ENCODE results near the gene CIDEA.

CIDEA gene

DNA sequence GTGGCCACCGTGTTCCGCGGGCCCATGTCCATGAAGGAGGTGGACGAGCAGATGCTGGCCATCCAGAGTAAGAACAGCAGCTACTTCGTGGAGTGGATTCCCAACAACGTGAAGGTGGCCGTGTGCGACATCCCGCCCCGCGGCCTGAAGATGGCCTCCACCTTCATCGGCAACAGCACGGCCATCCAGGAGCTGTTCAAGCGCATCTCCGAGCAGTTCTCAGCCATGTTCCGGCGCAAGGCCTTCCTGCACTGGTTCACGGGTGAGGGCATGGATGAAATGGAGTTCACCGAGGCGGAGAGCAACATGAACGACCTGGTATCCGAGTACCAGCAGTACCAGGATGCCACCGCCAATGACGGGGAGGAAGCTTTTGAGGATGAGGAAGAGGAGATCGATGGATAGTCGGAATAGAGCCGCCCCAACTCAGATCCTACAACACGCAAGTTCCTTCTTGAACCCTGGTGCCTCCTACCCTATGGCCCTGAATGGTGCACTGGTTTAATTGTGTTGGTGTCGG, 71.6 kb downstream of the CIDEA start:
- Mint-ChIP-seq H3K9me3 (no peaks in the 10 kb centered on the region), H3K36me3 (ENCODE audit: low read depth) (peaks cover 37% of the 10 kb centered on the region)
- DNase-seq = no peak

DNA sequence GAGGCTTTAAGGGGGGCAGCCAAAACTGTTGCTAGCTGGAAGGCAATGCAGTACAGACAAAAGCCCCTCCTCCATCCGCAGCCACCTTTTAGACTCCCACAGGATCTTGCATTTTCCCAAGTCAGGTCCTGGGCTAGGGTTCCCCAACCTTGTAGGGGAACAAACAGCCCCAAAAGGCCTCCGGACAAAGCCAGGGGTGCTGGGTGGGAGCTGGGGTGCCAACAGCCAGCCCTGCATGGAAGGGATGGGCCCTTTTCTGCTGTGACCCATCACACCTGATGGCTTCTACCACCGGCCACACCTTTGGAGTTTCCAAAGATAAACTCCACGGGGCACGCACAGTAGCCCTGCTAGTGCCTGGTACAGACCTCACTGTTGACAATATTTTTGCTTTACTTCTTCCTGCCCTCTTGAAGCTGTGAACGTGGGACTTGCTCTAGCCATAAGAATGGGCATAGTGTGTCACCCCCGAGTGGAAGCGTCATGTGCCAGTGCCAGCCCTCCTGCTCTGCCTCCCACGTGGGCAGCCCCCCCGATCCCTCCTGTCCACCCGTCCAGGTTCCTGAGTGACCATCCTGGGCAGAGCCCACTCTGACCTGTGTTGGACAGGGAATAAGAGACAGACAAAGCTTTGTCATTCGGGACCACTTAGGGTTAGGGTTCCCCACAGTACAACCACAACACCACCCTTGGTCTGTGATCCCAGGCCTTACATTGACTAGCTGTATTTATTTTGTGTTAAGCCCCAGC, 72.7 kb downstream of the CIDEA start:
- H3K4me3 Mint-ChIP-seq = no peak overlapping the region
- peaks cover 4% of the 10 kb centered on the region for H3K4me1 Mint-ChIP-seq
- H3K9me3 Mint-ChIP-seq = no peaks in the 10 kb centered on the region
- H3K27ac Mint-ChIP-seq = no peak overlapping the region
- no peak for ATAC-seq
- no peak for DNase-seq
- no peaks in the 10 kb centered on the region for H3K27me3 Mint-ChIP-seq
- H3K36me3 Mint-ChIP-seq (ENCODE audit: low read depth) = peaks cover 38% of the 10 kb centered on the region

More for the DNA sequence above, 71.6 kb downstream of the CIDEA start:
- no peak for ATAC-seq
- H3K27me3 Mint-ChIP-seq = no peaks in the 10 kb centered on the region
- no peak overlapping the region for H3K4me3 Mint-ChIP-seq
- H3K4me1 Mint-ChIP-seq = peaks cover 7% of the 10 kb centered on the region
- H3K27ac Mint-ChIP-seq = no peak overlapping the region
